ENCODE data around the gene UTP18.

The UTP18 gene

GRCh38 chr17:51335883-51336822 lies 75.8 kb downstream of the UTP18 start:
- DNase-seq (ENCODE audit: low spot score) = no peak

- no peak for DNase-seq (ENCODE audit: low spot score)
These were observed 81.1 kb downstream of the UTP18 start for GRCh38 chr17:51341457-51341856.

- no peak for DNase-seq (ENCODE audit: low spot score)
These were observed 81.9 kb downstream of the UTP18 start for GRCh38 chr17:51342257-51342656.

- no peak for DNase-seq (ENCODE audit: low spot score)
These were observed 84.2 kb downstream of the UTP18 start for GRCh38 chr17:51344532-51344931.

GRCh38 chr17:51346218-51346982 lies 86.1 kb downstream of the UTP18 start:
- DNase-seq (ENCODE audit: low spot score) = no peak

Data from AG20443 (cell line).